Esophagus squamous epithelium (tissue), 5 donors: ENCODE results near the gene TAPT1. TPM values are rescaled to one million over a fixed set of nuclear protein-coding genes. Genes with fewer than 3 reads are reported as not detected.
"Not testable (repeated sequence)": the region's sequence is repeated elsewhere in the genome, so short reads cannot be mapped to it uniquely, and the experiment has no call there.

ENCODE experiments used
- DNase-seq: peaks from one replicate; lab custom pipeline; 2025; lab: John Stamatoyannopoulos, UW
- H3K27ac ChIP-seq, 4 donors: fragments of 200-600 bp; sonication (generic); one replicate each; pipeline ENCODE4 v1.5.1; 2016 to 2019; ENCODE audit warnings: mild to moderate bottlenecking in 1 of 4
- H3K27me3 ChIP-seq, 4 donors: fragments of 200-600 bp; sonication (generic); 1 replicate in 3 of 4; 2 replicates in 1 of 4; pipeline versions ENCODE4 v1.5.1 to v1.6.0; 2017 to 2021; ENCODE audit warnings: antibody characterized with exemption in 1 of 4
- H3K36me3 ChIP-seq, 3 donors: fragments of 200-600 bp; sonication (generic); one replicate each; pipeline ENCODE4 v1.5.1; 2016 to 2019
- H3K4me1 ChIP-seq, 3 donors: fragments of 200-600 bp; sonication (generic); one replicate each; pipeline ENCODE4 v1.5.1; 2017 to 2019
- H3K4me3 ChIP-seq, 4 donors: fragments of 200-600 bp; sonication (generic); 1 replicate in 3 of 4; 2 replicates in 1 of 4; pipeline ENCODE4 v1.5.1; 2016 to 2019; ENCODE audit warnings: mild to moderate bottlenecking in 2 of 4, moderate library complexity in 1 of 4
- H3K9me3 ChIP-seq, 3 donors: fragments of 200-600 bp; sonication (generic); one replicate each; pipeline ENCODE4 v1.5.1; 2016 to 2019
- CTCF ChIP-seq, 6 experiments: fragments of 450-650 bp in 4 of 6; fragments of 200-600 bp in 2 of 6; sonication (generic) in 2 of 6; IDR thresholded peaks; one replicate each; pipeline ENCODE4 v1.5.1; 2016 to 2019; ENCODE audit warnings: antibody characterized with exemption in 6 of 6, mild to moderate bottlenecking in 4 of 6, moderate library complexity in 4 of 6
- POLR2A ChIP-seq, 4 donors: fragments of 450-650 bp; IDR thresholded peaks; one replicate each; pipeline ENCODE4 v1.6.1; 2017; ENCODE audit warnings: antibody characterized with exemption in 4 of 4, mild to moderate bottlenecking in 4 of 4, moderate library complexity in 3 of 4
- WGBS, 2 donors: methylation state at CpG; one replicate each; pipeline ENCODE4 v1.1.5; 2018; 5-methylcytosine and 5-hydroxymethylcytosine counted together
- intact Hi-C: fragments of 100-400 bp; cut with DNase I; formaldehyde crosslinking; loops from one replicate; pipeline ENCODE4 v1.15.0; 2022
- total RNA-seq, 4 donors: library from RNA; depleted of rRNA; stranded (reverse); fragments of >200 nt; gene quantifications; one replicate each; pipeline ENCODE4 v1.1.0, GENCODE V29; 2016
- donor health status: DM: yes; HTN: yes; CAD: no.

TAPT1 gene
- total RNA-seq, 4 donors from 2014 or later: 9.4 to 23.8 (median 16.9) TPM

DNA sequence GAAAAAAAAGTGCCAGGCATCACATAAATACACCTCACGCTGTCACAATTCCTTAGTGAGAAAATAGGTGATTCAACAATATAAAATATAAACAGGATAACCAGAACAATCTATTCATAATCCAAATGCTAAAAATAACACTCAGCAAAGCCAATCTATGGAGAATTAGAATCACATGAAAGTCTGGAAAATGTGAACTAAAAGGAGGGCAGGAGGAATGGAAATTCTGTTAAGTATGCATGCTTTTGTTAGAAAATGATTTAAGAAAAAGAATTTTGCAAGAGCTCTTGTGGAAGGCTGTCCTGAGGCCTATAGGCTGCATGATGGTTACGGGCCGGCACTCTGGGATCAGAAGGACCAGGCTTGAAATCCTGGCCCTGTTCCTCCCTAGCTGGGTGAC, 71.8 kb downstream of the TAPT1 start:
- H3K36me3 ChIP-seq: no peaks in the 10 kb centered on the region
- 89% methylated on average over 3 of the region's 3 CpGs for WGBS, 2 donors
- intact Hi-C loops: no loop called here
- H3K27ac ChIP-seq: no peak overlapping the region
- no peak overlapping the region for H3K4me3 ChIP-seq
- no peaks in the 10 kb centered on the region for H3K9me3 ChIP-seq
- no peak for DNase-seq
- H3K27me3 ChIP-seq: peaks cover 0 to 20% (median 0%) of the 10 kb centered on the region in 4 donors
- no peak for TF ChIP-seq POLR2A (IDR thresholded peaks at IDR 0.05)
- TF ChIP-seq CTCF (IDR thresholded peaks at IDR 0.05): no peak
- H3K4me1 ChIP-seq: peaks cover 0 to 5% (median 0%) of the 10 kb centered on the region in 3 donors

- no peaks in the 10 kb centered on the region for H3K36me3 ChIP-seq
- peaks cover 0 to 27% (median 0%) of the 10 kb centered on the region in 4 donors for H3K27me3 ChIP-seq
- no peaks in the 10 kb centered on the region for H3K4me1 ChIP-seq
- no peak overlapping the region for H3K4me3 ChIP-seq
- no peak for TF ChIP-seq CTCF (IDR thresholded peaks at IDR 0.05)
- TF ChIP-seq POLR2A (IDR thresholded peaks at IDR 0.05): no peak
- no peak overlapping the region for H3K27ac ChIP-seq
- intact Hi-C loops: no loop called here
- no peak for DNase-seq
- H3K9me3 ChIP-seq: peaks cover 0 to under 1% (median 0%) of the 10 kb centered on the region in 3 donors
- WGBS, 2 donors: 79 to 96% methylated on average over 2 of the region's 2 CpGs
These were observed 75.6 kb downstream of the TAPT1 start for GRCh38 chr4:16150716-16151115.

GRCh38 chr4:16144913-16145312, 81.4 kb downstream of the TAPT1 start:
- H3K36me3 ChIP-seq, H3K4me1 ChIP-seq, H3K4me3 ChIP-seq, DNase-seq, H3K27ac ChIP-seq, intact Hi-C loops: not testable (repeated sequence)
- 82 to 85% methylated on average over 9 of the region's 9 CpGs for WGBS, 2 donors
- peaks cover 0 to 29% (median 0%) of the 10 kb centered on the region in 4 donors for H3K27me3 ChIP-seq
- peaks cover 0 to 18% (median 0%) of the 10 kb centered on the region in 3 donors for H3K9me3 ChIP-seq

DNA sequence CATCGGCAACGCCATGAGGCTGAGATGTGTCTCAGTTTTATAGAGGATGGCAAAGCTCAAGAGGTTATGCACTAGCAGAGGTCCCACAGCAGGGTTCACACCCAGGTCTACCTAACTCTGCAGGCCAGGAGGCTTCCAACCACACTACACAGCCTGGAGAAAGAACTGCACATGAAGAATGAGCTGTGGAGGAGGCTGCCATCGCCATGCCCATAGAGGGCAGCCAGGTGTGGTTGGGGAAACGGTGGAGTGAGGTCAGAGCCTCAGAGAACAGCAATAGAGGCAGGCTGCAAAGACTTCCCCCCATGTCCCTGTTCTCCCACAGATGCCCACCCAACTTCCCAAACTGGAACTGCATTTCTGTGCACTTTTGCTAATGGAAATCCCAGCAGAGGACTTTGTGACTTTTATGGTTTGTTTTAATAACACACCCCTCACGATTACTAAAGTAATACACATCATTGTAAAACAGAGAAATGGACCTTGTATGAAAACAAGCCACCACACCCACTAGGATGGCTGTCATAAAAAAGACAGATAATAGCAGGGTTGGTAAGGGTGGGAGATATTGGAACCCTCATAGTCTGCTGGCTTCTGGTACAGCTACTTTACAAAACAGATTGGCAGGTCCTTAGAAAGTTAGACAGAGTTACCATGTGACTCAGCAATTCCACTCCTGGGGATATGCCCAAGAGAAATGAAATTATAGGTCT, 83.5 kb downstream of the TAPT1 start:
- 65 to 77% methylated on average over 5 of the region's 5 CpGs for WGBS, 2 donors
- DNase-seq: no peak
- Histone ChIP-seq H3K36me3 (no peaks in the 10 kb centered on the region), H3K27ac (no peak overlapping the region), H3K4me1 (no peaks in the 10 kb centered on the region), H3K9me3 (peaks cover 0 to 18% (median 0%) of the 10 kb centered on the region in 3 donors), H3K4me3 (no peak overlapping the region), H3K27me3 (peaks cover 0 to 35% (median 0%) of the 10 kb centered on the region in 4 donors)
- intact Hi-C loops: no loop called here
- TF ChIP-seq CTCF (IDR thresholded peaks at IDR 0.05) (no peak), POLR2A (IDR thresholded peaks at IDR 0.05) (no peak)

- TF ChIP-seq POLR2A (IDR thresholded peaks at IDR 0.05): no peak
- no peak for TF ChIP-seq CTCF (IDR thresholded peaks at IDR 0.05)
- Histone ChIP-seq H3K36me3 (no peaks in the 10 kb centered on the region), H3K27me3 (peaks cover 0 to 45% (median 0%) of the 10 kb centered on the region in 4 donors), H3K27ac (no peak overlapping the region), H3K4me1 (no peaks in the 10 kb centered on the region), H3K4me3 (no peak overlapping the region), H3K9me3 (peaks cover 0 to 18% (median 0%) of the 10 kb centered on the region in 3 donors)
- DNase-seq: no peak
- intact Hi-C loops: no loop called here
These were observed 85.4 kb downstream of the TAPT1 start for GRCh38 chr4:16140879-16141249.
